Left ventricle myocardium superior (tissue), 1 donor: ENCODE measurements around the gene CELF1. TPM values are rescaled to one million over a fixed set of nuclear protein-coding genes. Genes with fewer than 3 reads are reported as not detected.

Source experiments
- ATAC-seq: fragments of 200-7000 bp; cut with Tn5 transposase; one replicate; pipeline ENCODE4 v1.9.1; 2020; ENCODE audit warnings: mild to moderate bottlenecking, moderate library complexity
- DNase-seq: peaks from one replicate; pipeline ENCODE4 v3.0.0-alpha.2; 2020
- intact Hi-C: fragments of 100-400 bp; cut with micrococcal nuclease; formaldehyde crosslinking; loops from one replicate; pipeline ENCODE4 v1.11.0; 2022
- long read RNA-seq: library from polyadenylated mRNA; unstranded; transcript quantifications from one replicate; pipeline ENCODE4 v2.0.0, GENCODE V29; 2021
- total RNA-seq: library from RNA; stranded (reverse); fragmentation: NEBNext Ultra II Directional; extraction: Animal tissue kit (Norgen Biotek cat#: 25700); gene quantifications from one replicate; pipeline ENCODE4 v1.2.1, GENCODE V29; 2021
- donor health status: DM: no; HTN: yes; CAD: no; lungs with severe emphysema.

Gene CELF1
- total RNA-seq = 97.3 TPM
- long read RNA-seq, partial matches to known transcripts = 21 of 71 reads
- long read RNA-seq, other reads (novel, unspliced or antisense) = 50 of 71 reads

GRCh38 chr11:47552566-47553405, at the start of gene CELF1:
Gene CELF1 (minus strand): TSS chr11:47553132. CDS start chr11:47499523, 53,609 bp downstream.
- intact Hi-C loops = no loop called here
- DNase-seq (peak; percentile 95), ATAC-seq (peak; percentile 99)

- DNase-seq (no peak), ATAC-seq (no peak)
- intact Hi-C loops = no loop called here
Observed at GRCh38 chr11:47599902-47600301, 47.0 kb upstream of the CELF1 start.

GRCh38 chr11:47595967-47596366, 43.0 kb upstream of the CELF1 start:
- no peak for ATAC-seq
- DNase-seq = no peak
- intact Hi-C loops = no loop called here

- intact Hi-C loops = no loop called here
- peak; percentile 66 for DNase-seq
- peak; percentile 94 for ATAC-seq
Observed at GRCh38 chr11:47595029-47595428, 42.1 kb upstream of the CELF1 start.

GRCh38 chr11:47593934-47594855, 41.3 kb upstream of the CELF1 start, which contains the start of gene C1QTNF4:
Gene C1QTNF4 (minus strand): TSS chr11:47594411. CDS start chr11:47590810, 3,601 bp downstream.
- intact Hi-C loops = no loop called here
- ATAC-seq = no peak

GRCh38 chr11:47593492-47593933, 40.6 kb upstream of the CELF1 start:
- ATAC-seq = no peak
- intact Hi-C loops = no loop called here
- DNase-seq = no peak

More at GRCh38 chr11:47593934-47594855, 41.3 kb upstream of the CELF1 start, which contains the start of gene C1QTNF4:
- no peak for DNase-seq

GRCh38 chr11:47592970-47593369, 40.0 kb upstream of the CELF1 start:
- DNase-seq (no peak), ATAC-seq (no peak)
- intact Hi-C loops = no loop called here

GRCh38 chr11:47592251-47592650, 39.3 kb upstream of the CELF1 start:
- no peak for DNase-seq
- intact Hi-C loops = no loop called here
- ATAC-seq = no peak

- DNase-seq = no peak
- no peak for ATAC-seq
- intact Hi-C loops = no loop called here
Observed at GRCh38 chr11:47591764-47592163, 38.8 kb upstream of the CELF1 start.

GRCh38 chr11:47589977-47590861, 37.3 kb upstream of the CELF1 start:
- DNase-seq = peak; percentile 54

GRCh38 chr11:47589584-47589976, 36.6 kb upstream of the CELF1 start:
- ATAC-seq = peak; percentile 19

More at GRCh38 chr11:47589977-47590861, 37.3 kb upstream of the CELF1 start:
- intact Hi-C loops = no loop called here
- ATAC-seq = peak; percentile 16

GRCh38 chr11:47589118-47589517, 36.2 kb upstream of the CELF1 start:
- ATAC-seq = no peak
- intact Hi-C loops = no loop called here

More at GRCh38 chr11:47589584-47589976, 36.6 kb upstream of the CELF1 start:
- intact Hi-C loops = no loop called here
- peak; percentile 49 for DNase-seq

GRCh38 chr11:47587723-47588326, 34.9 kb upstream of the CELF1 start:
- DNase-seq = peak; percentile 71
- intact Hi-C loops = no loop called here
- ATAC-seq = peak; percentile 46

More at GRCh38 chr11:47589118-47589517, 36.2 kb upstream of the CELF1 start:
- DNase-seq = no peak

GRCh38 chr11:47587039-47587716, 34.2 kb upstream of the CELF1 start:
- ATAC-seq (peak; percentile 5), DNase-seq (no peak)
- intact Hi-C loops = no loop called here

- peak; percentile 40 for DNase-seq
- intact Hi-C loops = no loop called here
- peak; percentile 51 for ATAC-seq
Observed at GRCh38 chr11:47586098-47586855, 33.3 kb upstream of the CELF1 start, which contains the start of gene FAM180B. Gene FAM180B (plus strand): TSS chr11:47586678. CDS start chr11:47586769, 91 bp downstream.

- DNase-seq = no peak
- intact Hi-C loops = no loop called here
Observed at GRCh38 chr11:47583844-47584243, 30.9 kb upstream of the CELF1 start.

More at GRCh38 chr11:47583844-47584243, 30.9 kb upstream of the CELF1 start:
- ATAC-seq = no peak
